Keratinocyte (primary cell): Measurements from ENCODE around the gene B4GALNT3.

Experiments used
- EZH2 ChIP-seq: IDR thresholded peaks from one replicate; pipeline ENCODE4 v1.6.1; 2012; ENCODE audit warnings: inconsistent platforms, mild to moderate bottlenecking, low read length, moderate library complexity
- TF ChIP-seq, protein P1 (sequence below), 3 experiments: IDR thresholded peaks in 1 of 3; conservative IDR thresholded peaks in 1 of 3; optimal IDR thresholded peaks in 1 of 3; 2 replicates in 2 of 3; 3 replicates in 1 of 3; pipeline versions ENCODE3 to v1.5.1; 2011; ENCODE audit warnings: low read length in 3 of 3, mild to moderate bottlenecking in 3 of 3, moderate library complexity in 2 of 3, control low read depth in 1 of 3, inconsistent platforms in 1 of 3; ENCODE audit not compliant: insufficient read depth in 2 of 3; ENCODE audit errors: extremely low read depth in 1 of 3

DNA sequence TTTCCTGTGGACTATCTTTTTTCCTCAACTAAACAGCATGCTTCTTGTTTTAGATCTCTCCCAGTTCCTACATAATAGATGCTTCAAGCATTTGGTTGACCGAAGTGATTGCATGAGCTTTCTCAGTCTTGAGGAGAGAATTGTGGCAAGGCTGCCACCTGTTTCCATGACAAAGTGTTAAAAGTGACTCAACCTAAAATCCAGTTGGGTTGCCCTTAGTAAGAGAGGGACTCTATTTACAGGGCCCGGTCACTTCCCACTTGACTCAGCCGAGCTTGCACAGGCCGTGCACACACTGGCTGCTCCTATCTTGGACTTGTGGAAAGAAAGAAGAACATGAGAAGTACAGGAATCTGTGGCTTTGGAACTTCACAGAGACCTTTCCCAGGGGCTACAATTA, 2.1 kb upstream of the B4GALNT3 start:
- TF ChIP-seq, protein P1, sequence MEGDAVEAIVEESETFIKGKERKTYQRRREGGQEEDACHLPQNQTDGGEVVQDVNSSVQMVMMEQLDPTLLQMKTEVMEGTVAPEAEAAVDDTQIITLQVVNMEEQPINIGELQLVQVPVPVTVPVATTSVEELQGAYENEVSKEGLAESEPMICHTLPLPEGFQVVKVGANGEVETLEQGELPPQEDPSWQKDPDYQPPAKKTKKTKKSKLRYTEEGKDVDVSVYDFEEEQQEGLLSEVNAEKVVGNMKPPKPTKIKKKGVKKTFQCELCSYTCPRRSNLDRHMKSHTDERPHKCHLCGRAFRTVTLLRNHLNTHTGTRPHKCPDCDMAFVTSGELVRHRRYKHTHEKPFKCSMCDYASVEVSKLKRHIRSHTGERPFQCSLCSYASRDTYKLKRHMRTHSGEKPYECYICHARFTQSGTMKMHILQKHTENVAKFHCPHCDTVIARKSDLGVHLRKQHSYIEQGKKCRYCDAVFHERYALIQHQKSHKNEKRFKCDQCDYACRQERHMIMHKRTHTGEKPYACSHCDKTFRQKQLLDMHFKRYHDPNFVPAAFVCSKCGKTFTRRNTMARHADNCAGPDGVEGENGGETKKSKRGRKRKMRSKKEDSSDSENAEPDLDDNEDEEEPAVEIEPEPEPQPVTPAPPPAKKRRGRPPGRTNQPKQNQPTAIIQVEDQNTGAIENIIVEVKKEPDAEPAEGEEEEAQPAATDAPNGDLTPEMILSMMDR (optimal IDR thresholded peaks at IDR 0.05 in 1 of 3, IDR thresholded peaks at IDR 0.05 in 1 of 3, conservative IDR thresholded peaks at IDR 0.05 in 1 of 3; ENCODE audit: extremely low read depth in 1 of 3, insufficient read depth in 2 of 3, low read length in 3 of 3) = no peak
- TF ChIP-seq EZH2 = no peak
